Measurements from ENCODE around the gene CYTH1. TPM values are rescaled to one million over a fixed set of nuclear protein-coding genes. Genes with fewer than 3 reads are reported as not detected.

CYTH1 gene
- polyA plus RNA-seq, 1 of the 3 experiments (the other 2 are of a cell fraction), result 23.8 TPM

- DNase-seq, result peak; percentile 75
Measured at GRCh38 chr17:78717431-78717980, 64.6 kb downstream of the CYTH1 start.

DNA sequence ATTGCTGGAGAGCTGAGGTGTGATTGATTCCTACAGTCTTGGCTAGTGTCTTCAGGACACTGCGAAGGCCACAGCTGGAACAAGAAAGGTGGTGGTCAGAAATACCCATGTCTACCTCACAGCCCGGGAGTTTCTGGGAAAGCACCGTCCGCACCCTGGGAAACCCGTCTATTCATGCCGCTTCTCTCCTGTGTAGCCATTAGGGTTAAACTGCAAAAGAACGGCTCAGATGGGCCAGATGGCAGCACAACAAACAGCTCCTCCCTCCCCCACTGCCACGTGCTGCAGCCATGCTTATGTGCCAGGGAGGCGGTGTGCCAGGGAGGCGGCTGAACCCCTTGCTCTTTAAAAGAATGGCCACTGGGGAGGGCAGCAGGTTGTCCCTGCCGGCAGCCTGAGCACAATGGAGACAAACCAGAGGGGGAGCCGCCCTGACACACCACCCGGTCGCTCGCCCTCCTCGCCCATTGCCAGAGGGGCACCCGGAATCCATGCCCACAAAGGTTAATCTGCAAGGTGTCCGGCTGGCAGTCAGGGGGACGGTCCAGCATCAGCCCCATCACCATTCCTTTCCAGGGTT is 65.2 kb downstream of the CYTH1 start:
- H3K4me3 ChIP-seq (ENCODE audit: low read depth in 2 of 2, low read length in 1 of 2), result peak overlapping the region; percentile 31 to 58
- peaks cover 9% of the 10 kb centered on the region; the same call in 1 of the 2 replicates for H4K20me1 ChIP-seq (ENCODE audit: insufficient read depth)
- peak overlapping the region; percentile 88 for H3K4me2 ChIP-seq
- no peaks in the 10 kb centered on the region for H3K27me3 ChIP-seq (ENCODE audit: insufficient read depth)
- no peaks in the 10 kb centered on the region for H3K9me2 ChIP-seq
- H3K36me3 ChIP-seq (replicated peaks in 1 of 2; ENCODE audit: control insufficient read depth in 1 of 2, insufficient read depth in 2 of 2, low read length in 1 of 2), result no peaks in the 10 kb centered on the region
- H3K9ac ChIP-seq, result peak overlapping the region; percentile 43; the same call in 1 of the 2 replicates
- POLR2A ChIA-PET, result interaction anchor here (0.7 to 2.3 kb wide), 18 partner anchors 8 to 220 kb away, joined by 3 to 13 read pairs (median 4); partner anchors contain the start of gene USP36
- peak overlapping the region; percentile 73 for H2AFZ ChIP-seq (ENCODE audit: low read depth)
- no peaks in the 10 kb centered on the region for H3K9me3 ChIP-seq
- H3F3A ChIP-seq (replicated peaks; ENCODE audit: insufficient read depth), result no peaks in the 10 kb centered on the region
- peaks cover 28 to 59% of the 10 kb centered on the region in 2 experiments for H3K4me1 ChIP-seq (ENCODE audit: control insufficient read depth in 1 of 2, insufficient read depth in 2 of 2, low read depth in 1 of 2, low read length in 1 of 2)
- CTCF ChIA-PET, result interaction anchor here (0.7 to 4.5 kb wide), 21 partner anchors 9 to 356 kb away, joined by 3 to 61 read pairs (median 4); no protein-coding TSS in a partner anchor
- H3K79me2 ChIP-seq (ENCODE audit: insufficient read depth), result peaks cover 70% of the 10 kb centered on the region
- H3K27ac ChIP-seq (ENCODE audit: low read depth in 2 of 2, low read length in 1 of 2), result peak overlapping the region; percentile 39 to 98
- peak; percentile 82 for DNase-seq
- WGBS (ENCODE audit: low lambda C conversion rate), result 12% methylated on average over 11 of the region's 19 CpGs
- no peak for TF ChIP-seq PBX3 (IDR thresholded peaks at IDR 0.05)
- TF ChIP-seq POLR2AphosphoS5 (IDR thresholded peaks at IDR 0.05; ENCODE audit: low read depth, low read length), result peak; percentile 8; the same call in 1 of the 2 replicates
- TF ChIP-seq EP300 (IDR thresholded peaks at IDR 0.05; ENCODE audit: borderline replicate concordance in 1 of 2, low read depth in 1 of 2, low read length in 1 of 2), result peak in 1 of 2 experiments; percentile 57; a peak in 2 of 4 replicates
- no peak; the same call in 1 of the 2 replicates for TF ChIP-seq SMC3 (IDR thresholded peaks at IDR 0.05; ENCODE audit: low read depth, low read length)
- TF ChIP-seq MEF2A (IDR thresholded peaks at IDR 0.05; ENCODE audit: borderline replicate concordance, low read depth), result no peak
- no peak for TF ChIP-seq RFX5 (IDR thresholded peaks at IDR 0.05; ENCODE audit: low read length)
- TF ChIP-seq TAF1 (IDR thresholded peaks at IDR 0.05; ENCODE audit: borderline replicate concordance, low read depth, low read length), result peak; percentile 40; the same call in 1 of the 2 replicates
- TF ChIP-seq YY1 (IDR thresholded peaks at IDR 0.05; ENCODE audit: low read depth), result peak; percentile 79; the same call in 1 of the 2 replicates
- TF ChIP-seq TCF12 (IDR thresholded peaks at IDR 0.05), result no peak
- no peak for TF ChIP-seq NRF1 (IDR thresholded peaks at IDR 0.05; ENCODE audit: low read depth, low read length)
- TF ChIP-seq SIN3A (IDR thresholded peaks at IDR 0.05; ENCODE audit: borderline replicate concordance, low read depth, low read length), result peak; percentile 90
- peak; percentile 21 for TF ChIP-seq RAD21 (IDR thresholded peaks at IDR 0.05; ENCODE audit: low read length)
- TF ChIP-seq GATA2 (CRISPR knock-in tag; IDR thresholded peaks at IDR 0.05), result no peak
- TF ChIP-seq, protein P1, sequence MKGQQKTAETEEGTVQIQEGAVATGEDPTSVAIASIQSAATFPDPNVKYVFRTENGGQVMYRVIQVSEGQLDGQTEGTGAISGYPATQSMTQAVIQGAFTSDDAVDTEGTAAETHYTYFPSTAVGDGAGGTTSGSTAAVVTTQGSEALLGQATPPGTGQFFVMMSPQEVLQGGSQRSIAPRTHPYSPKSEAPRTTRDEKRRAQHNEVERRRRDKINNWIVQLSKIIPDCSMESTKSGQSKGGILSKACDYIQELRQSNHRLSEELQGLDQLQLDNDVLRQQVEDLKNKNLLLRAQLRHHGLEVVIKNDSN (IDR thresholded peaks at IDR 0.05; ENCODE audit: borderline replicate concordance, low read depth), result peak; percentile 81; the same call in 1 of the 2 replicates
- no peak; the same call in 1 of the 2 replicates for TF ChIP-seq NFIC (IDR thresholded peaks at IDR 0.05; ENCODE audit: borderline replicate concordance)
- TF ChIP-seq MXI1 (IDR thresholded peaks at IDR 0.05; ENCODE audit: low read depth, low read length), result peak; percentile 99
- TF ChIP-seq, protein P2, sequence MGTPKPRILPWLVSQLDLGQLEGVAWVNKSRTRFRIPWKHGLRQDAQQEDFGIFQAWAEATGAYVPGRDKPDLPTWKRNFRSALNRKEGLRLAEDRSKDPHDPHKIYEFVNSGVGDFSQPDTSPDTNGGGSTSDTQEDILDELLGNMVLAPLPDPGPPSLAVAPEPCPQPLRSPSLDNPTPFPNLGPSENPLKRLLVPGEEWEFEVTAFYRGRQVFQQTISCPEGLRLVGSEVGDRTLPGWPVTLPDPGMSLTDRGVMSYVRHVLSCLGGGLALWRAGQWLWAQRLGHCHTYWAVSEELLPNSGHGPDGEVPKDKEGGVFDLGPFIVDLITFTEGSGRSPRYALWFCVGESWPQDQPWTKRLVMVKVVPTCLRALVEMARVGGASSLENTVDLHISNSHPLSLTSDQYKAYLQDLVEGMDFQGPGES (IDR thresholded peaks at IDR 0.05; ENCODE audit: low read depth, low read length), result no peak

More at GRCh38 chr17:78717431-78717980, 64.6 kb downstream of the CYTH1 start:
- H3K9me2 ChIP-seq, result no peaks in the 10 kb centered on the region
- peaks cover 9% of the 10 kb centered on the region; the same call in 1 of the 2 replicates for H4K20me1 ChIP-seq (ENCODE audit: insufficient read depth)
- H3K4me2 ChIP-seq, result peak overlapping the region; percentile 88
- peak overlapping the region; percentile 39 to 98 for H3K27ac ChIP-seq (ENCODE audit: low read depth in 2 of 2, low read length in 1 of 2)
- no peaks in the 10 kb centered on the region for H3K9me3 ChIP-seq
- no peak for TF ChIP-seq EP300 (IDR thresholded peaks at IDR 0.05; ENCODE audit: borderline replicate concordance in 1 of 2, low read depth in 1 of 2, low read length in 1 of 2)
- no peak for TF ChIP-seq SMC3 (IDR thresholded peaks at IDR 0.05; ENCODE audit: low read depth, low read length)
- no peak for TF ChIP-seq GABPA (IDR thresholded peaks at IDR 0.05; ENCODE audit: low read depth)
- TF ChIP-seq TEAD4 (IDR thresholded peaks at IDR 0.05; ENCODE audit: borderline replicate concordance, insufficient read depth), result no peak
- peak; percentile 12 for TF ChIP-seq CHD2 (IDR thresholded peaks at IDR 0.05; ENCODE audit: low read length, partially characterized antibody)
- TF ChIP-seq MAX (IDR thresholded peaks at IDR 0.05; ENCODE audit: low read depth), result 0 out of 2 replicates have a peak, but pooled peaks have one; percentile 11
- no peak for TF ChIP-seq JUND (IDR thresholded peaks at IDR 0.05)
- peak; percentile 9; the same call in 1 of the 2 replicates for TF ChIP-seq RAD21 (IDR thresholded peaks at IDR 0.05; ENCODE audit: low read length)
- TF ChIP-seq, protein P1 (IDR thresholded peaks at IDR 0.05; ENCODE audit: borderline replicate concordance, low read depth), result no peak
- no peaks in the 10 kb centered on the region for H3K27me3 ChIP-seq (ENCODE audit: insufficient read depth)
- H3K79me2 ChIP-seq (ENCODE audit: insufficient read depth), result peaks cover 76% of the 10 kb centered on the region
- 24% methylated on average over 14 of the region's 14 CpGs for WGBS (ENCODE audit: low lambda C conversion rate)
- no peaks in the 10 kb centered on the region for H3F3A ChIP-seq (replicated peaks; ENCODE audit: insufficient read depth)
- peak overlapping the region; percentile 43; the same call in 1 of the 2 replicates for H3K9ac ChIP-seq
- ChIA-PET POLR2A (interaction anchor here (0.6 to 2.3 kb wide), 15 partner anchors 8 to 220 kb away, joined by 3 to 13 read pairs (median 4); partner anchors contain the start of gene USP36), CTCF (interaction anchor here (0.9 to 4.5 kb wide), 13 partner anchors 9 to 357 kb away, joined by 3 to 61 read pairs (median 5); no protein-coding TSS in a partner anchor)
- no peaks in the 10 kb centered on the region for H3K36me3 ChIP-seq (replicated peaks in 1 of 2; ENCODE audit: control insufficient read depth in 1 of 2, insufficient read depth in 2 of 2, low read length in 1 of 2)
- H3K4me1 ChIP-seq (ENCODE audit: control insufficient read depth in 1 of 2, insufficient read depth in 2 of 2, low read depth in 1 of 2, low read length in 1 of 2), result peaks cover 31 to 65% of the 10 kb centered on the region in 2 experiments
- peak overlapping the region; percentile 73; the same call in 1 of the 2 replicates for H2AFZ ChIP-seq (ENCODE audit: low read depth)
- H3K4me3 ChIP-seq (ENCODE audit: low read depth in 2 of 2, low read length in 1 of 2), result peak overlapping the region; percentile 31 to 58
